NB4 (cell line): ENCODE data around the gene ZNF552.

Experiments
- CTCF ChIP-seq: IDR thresholded peaks from one replicate; pipeline ENCODE4 v1.5.1; 2012; ENCODE audit warnings: low read depth, low read length
- MYC ChIP-seq: IDR thresholded peaks from 2 replicates; pipeline ENCODE4 v1.6.1; 2011; ENCODE audit warnings: low read depth, low read length

DNA sequence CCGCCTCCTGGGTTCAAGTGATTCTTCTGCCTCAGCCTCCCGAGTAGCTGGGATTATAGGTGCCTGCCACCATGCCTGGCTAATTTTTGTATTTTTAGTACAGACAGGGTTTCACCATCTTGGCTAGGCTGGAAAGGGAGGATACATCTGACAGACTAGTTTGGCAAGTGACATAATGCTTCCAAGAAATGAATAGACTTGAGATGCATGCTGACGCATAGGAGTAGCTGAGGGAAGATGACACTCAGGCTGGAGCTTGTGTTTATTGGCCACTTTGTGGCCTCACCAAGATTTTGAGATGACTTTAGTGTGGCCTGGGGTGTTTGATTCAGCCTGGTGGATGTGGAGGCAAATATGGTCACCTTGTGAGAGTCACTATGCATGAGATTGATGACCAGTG, 41.2 kb downstream of the ZNF552 start:
- TF ChIP-seq CTCF: no peak
- TF ChIP-seq MYC: no peak
